GM12878 (cell line): ENCODE results near the gene IL32. TPM values are rescaled to one million over a fixed set of nuclear protein-coding genes. Genes with fewer than 3 reads are reported as not detected.

Source experiments
- FOXM1 ChIP-seq: IDR thresholded peaks from 2 replicates; pipeline ENCODE4 v1.6.1; 2012; ENCODE audit warnings: low read depth, mild to moderate bottlenecking, inconsistent platforms, low read length, moderate library complexity
- GATAD2B ChIP-seq: fragments of 450-650 bp; conservative IDR thresholded peaks from 2 replicates; pipeline ENCODE4 v1.6.1; 2017; ENCODE audit warnings: low read depth, mild to moderate bottlenecking, moderate library complexity
- IKZF1 ChIP-seq: fragments of 450-650 bp; conservative IDR thresholded peaks from 2 replicates; pipeline ENCODE4 v1.6.1; 2017; ENCODE audit warnings: antibody characterized with exemption, mild to moderate bottlenecking
- IKZF2 ChIP-seq, 2 experiments: fragments of 450-650 bp; IDR thresholded peaks; 2 replicates each; pipeline ENCODE4 v1.6.1; 2017; ENCODE audit warnings: mild to moderate bottlenecking in 2 of 2, moderate library complexity in 2 of 2
- MLLT1 ChIP-seq: fragments of 450-650 bp; IDR thresholded peaks from 2 replicates; pipeline ENCODE4 v1.6.1; 2016; ENCODE audit warnings: mild to moderate bottlenecking
- MYC ChIP-seq: IDR thresholded peaks from 2 replicates; pipeline ENCODE4 v1.6.1; 2011; ENCODE audit warnings: mild to moderate bottlenecking, low read length, moderate library complexity, inconsistent platforms; ENCODE audit not compliant: insufficient read depth, insufficient replicate concordance, insufficient read length, severe bottlenecking
- NFXL1 ChIP-seq: fragments of 450-650 bp; IDR thresholded peaks from 2 replicates; pipeline ENCODE4 v1.6.1; 2017; ENCODE audit warnings: antibody characterized with exemption, mild to moderate bottlenecking, borderline replicate concordance
- NR2C2 ChIP-seq: IDR thresholded peaks from 2 replicates; pipeline ENCODE4 v1.6.1; 2011; ENCODE audit warnings: borderline replicate concordance, low read depth; ENCODE audit not compliant: control insufficient read depth, insufficient read length
- POLR2AphosphoS2 ChIP-seq: IDR thresholded peaks from 2 replicates; pipeline ENCODE4 v1.6.1; 2011; ENCODE audit warnings: low read depth, mild to moderate bottlenecking, low read length, improper control_type of control experiment, moderate library complexity
- RB1 ChIP-seq: fragments of 450-650 bp; formaldehyde crosslinking; IDR thresholded peaks from 2 replicates; pipeline ENCODE4 v1.6.1; 2017; ENCODE audit warnings: mild to moderate bottlenecking, borderline replicate concordance
- SUZ12 ChIP-seq: fragments of 200-600 bp; sonication (generic); IDR thresholded peaks from one replicate; pipeline ENCODE4 v1.6.1; 2018; ENCODE audit warnings: antibody characterized with exemption, mild to moderate bottlenecking; ENCODE audit not compliant: unreplicated experiment
- ZBTB33 ChIP-seq: fragments of 450-650 bp; IDR thresholded peaks from 2 replicates; pipeline ENCODE4 v1.6.1; 2017; ENCODE audit warnings: mild to moderate bottlenecking
- ZNF217 ChIP-seq: fragments of 450-650 bp; IDR thresholded peaks from 2 replicates; pipeline ENCODE4 v1.6.1; 2017; ENCODE audit warnings: antibody characterized with exemption, mild to moderate bottlenecking
- ZNF622 ChIP-seq: fragments of 450-650 bp; IDR thresholded peaks from 2 replicates; pipeline ENCODE4 v1.6.1; 2017; ENCODE audit warnings: mild to moderate bottlenecking, inconsistent platforms
- polyA plus RNA-seq, 11 experiments: library from polyadenylated mRNA; depleted of rRNA in 4 of 11; unstranded in 6 of 11; stranded (reverse) in 5 of 11; fragments of >200 nt; fragmentation: Nextera tagmentation in 4 of 11; fragmentation: Illumina TruSeq in 1 of 11; extraction: Ambion mirVana in 4 of 11; extraction: Trizol in 1 of 11; gene quantifications; 1 replicate in 1 of 11; 2 replicates in 10 of 11; pipeline versions ENCODE4 v1.2.1 to v1.2.3, GENCODE V29; 2011 to 2016; ENCODE audit warnings: inconsistent platforms in 2 of 11, missing spikeins in 2 of 11, low read depth in 1 of 11
- total RNA-seq, 4 experiments: library from RNA; depleted of rRNA in 3 of 4; stranded (reverse); fragments of >200 nt in 3 of 4; fragmentation: Illumina TruSeq in 1 of 4; extraction: Trizol in 1 of 4; gene quantifications; 2 replicates each; pipeline versions ENCODE4 v1.2.1 to v1.2.3, GENCODE V29; 2013 to 2021
- TF ChIP-seq, protein P1 (sequence below): fragments of 450-650 bp; IDR thresholded peaks from 2 replicates; pipeline ENCODE4 v1.6.1; 2016; ENCODE audit warnings: mild to moderate bottlenecking, moderate library complexity, borderline replicate concordance
- TF ChIP-seq, protein P2 (sequence below): fragments of 450-650 bp; IDR thresholded peaks from 2 replicates; pipeline ENCODE4 v1.6.1; 2017; ENCODE audit warnings: mild to moderate bottlenecking, low read depth, inconsistent platforms; ENCODE audit not compliant: poor library complexity, severe bottlenecking

IL32 gene
- total and polyA plus RNA-seq, 10 of the 15 experiments (the other 5 are each of a cell fraction or from before 2014, with no cell fraction given) = 27.0 to 122 (median 55.8) TPM

DNA sequence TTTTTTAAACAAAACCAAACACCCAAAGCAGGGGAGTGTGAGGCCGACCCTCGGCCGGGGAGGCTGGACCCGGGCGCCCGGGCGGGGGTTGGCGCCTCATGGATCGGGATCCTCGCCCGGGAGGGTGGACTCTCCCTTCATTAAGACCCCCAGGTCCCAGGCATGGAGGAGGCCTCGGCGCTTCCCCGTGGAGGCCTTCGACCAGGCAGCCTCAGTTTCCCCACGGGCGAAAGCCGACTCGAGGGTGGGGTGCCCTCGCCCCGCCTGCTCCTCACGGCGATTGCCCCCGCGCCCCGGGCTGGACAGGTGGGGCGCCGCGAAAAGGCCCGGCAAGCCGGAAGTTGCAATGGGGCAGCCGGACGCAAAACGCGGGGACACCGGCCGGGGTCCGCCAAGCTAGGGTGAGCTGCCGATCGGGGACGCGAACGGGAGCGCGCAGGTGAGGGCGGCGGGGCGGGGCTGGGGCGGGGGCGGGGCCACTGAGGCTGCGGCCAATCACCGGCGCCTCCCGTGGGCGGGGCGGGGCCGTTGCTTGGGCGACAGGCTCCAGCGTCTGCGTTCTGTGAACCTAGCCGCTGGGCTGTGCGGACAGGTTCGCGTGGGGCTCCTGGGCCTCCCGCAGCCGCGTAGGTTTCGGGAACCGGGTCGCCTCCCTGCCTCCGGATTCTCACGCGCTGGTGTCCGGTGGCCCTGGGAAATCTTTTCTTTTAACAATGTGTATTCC is 40.9 kb downstream of the IL32 start (continued):
- TF ChIP-seq MYC = no peak
- no peak for TF ChIP-seq POLR2AphosphoS2
- TF ChIP-seq ZBTB33 = no peak
- TF ChIP-seq IKZF1 = peak; percentile 68
- TF ChIP-seq GATAD2B = peak; percentile 90
- no peak for TF ChIP-seq NR2C2
- no peak; a peak in 1 of 4 replicates for TF ChIP-seq IKZF2 (IDR thresholded peaks at IDR 0.05)
- TF ChIP-seq, protein P1, sequence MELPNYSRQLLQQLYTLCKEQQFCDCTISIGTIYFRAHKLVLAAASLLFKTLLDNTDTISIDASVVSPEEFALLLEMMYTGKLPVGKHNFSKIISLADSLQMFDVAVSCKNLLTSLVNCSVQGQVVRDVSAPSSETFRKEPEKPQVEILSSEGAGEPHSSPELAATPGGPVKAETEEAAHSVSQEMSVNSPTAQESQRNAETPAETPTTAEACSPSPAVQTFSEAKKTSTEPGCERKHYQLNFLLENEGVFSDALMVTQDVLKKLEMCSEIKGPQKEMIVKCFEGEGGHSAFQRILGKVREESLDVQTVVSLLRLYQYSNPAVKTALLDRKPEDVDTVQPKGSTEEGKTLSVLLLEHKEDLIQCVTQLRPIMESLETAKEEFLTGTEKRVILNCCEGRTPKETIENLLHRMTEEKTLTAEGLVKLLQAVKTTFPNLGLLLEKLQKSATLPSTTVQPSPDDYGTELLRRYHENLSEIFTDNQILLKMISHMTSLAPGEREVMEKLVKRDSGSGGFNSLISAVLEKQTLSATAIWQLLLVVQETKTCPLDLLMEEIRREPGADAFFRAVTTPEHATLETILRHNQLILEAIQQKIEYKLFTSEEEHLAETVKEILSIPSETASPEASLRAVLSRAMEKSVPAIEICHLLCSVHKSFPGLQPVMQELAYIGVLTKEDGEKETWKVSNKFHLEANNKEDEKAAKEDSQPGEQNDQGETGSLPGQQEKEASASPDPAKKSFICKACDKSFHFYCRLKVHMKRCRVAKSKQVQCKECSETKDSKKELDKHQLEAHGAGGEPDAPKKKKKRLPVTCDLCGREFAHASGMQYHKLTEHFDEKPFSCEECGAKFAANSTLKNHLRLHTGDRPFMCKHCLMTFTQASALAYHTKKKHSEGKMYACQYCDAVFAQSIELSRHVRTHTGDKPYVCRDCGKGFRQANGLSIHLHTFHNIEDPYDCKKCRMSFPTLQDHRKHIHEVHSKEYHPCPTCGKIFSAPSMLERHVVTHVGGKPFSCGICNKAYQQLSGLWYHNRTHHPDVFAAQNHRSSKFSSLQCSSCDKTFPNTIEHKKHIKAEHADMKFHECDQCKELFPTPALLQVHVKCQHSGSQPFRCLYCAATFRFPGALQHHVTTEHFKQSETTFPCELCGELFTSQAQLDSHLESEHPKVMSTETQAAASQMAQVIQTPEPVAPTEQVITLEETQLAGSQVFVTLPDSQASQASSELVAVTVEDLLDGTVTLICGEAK = peak; percentile 95
- no peak for TF ChIP-seq NFXL1
- peak; percentile 47; the same call in 1 of the 2 replicates for TF ChIP-seq ZNF622
- no peak for TF ChIP-seq MLLT1
- TF ChIP-seq SUZ12 = no peak
- TF ChIP-seq, protein P2, sequence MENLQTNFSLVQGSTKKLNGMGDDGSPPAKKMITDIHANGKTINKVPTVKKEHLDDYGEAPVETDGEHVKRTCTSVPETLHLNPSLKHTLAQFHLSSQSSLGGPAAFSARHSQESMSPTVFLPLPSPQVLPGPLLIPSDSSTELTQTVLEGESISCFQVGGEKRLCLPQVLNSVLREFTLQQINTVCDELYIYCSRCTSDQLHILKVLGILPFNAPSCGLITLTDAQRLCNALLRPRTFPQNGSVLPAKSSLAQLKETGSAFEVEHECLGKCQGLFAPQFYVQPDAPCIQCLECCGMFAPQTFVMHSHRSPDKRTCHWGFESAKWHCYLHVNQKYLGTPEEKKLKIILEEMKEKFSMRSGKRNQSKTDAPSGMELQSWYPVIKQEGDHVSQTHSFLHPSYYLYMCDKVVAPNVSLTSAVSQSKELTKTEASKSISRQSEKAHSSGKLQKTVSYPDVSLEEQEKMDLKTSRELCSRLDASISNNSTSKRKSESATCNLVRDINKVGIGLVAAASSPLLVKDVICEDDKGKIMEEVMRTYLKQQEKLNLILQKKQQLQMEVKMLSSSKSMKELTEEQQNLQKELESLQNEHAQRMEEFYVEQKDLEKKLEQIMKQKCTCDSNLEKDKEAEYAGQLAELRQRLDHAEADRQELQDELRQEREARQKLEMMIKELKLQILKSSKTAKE = no peak
- TF ChIP-seq RB1 = peak; percentile 92; the same call in 1 of the 2 replicates
- no peak; the same call in 1 of the 2 replicates for TF ChIP-seq ZNF217
- no peak for TF ChIP-seq FOXM1
